Tibial artery (tissue), 4 donors: Measurements from ENCODE around the gene MGLL.

Experiments used
- DNase-seq, 2 donors: peaks; one replicate each; pipeline ENCODE4 v3.0.0-alpha.2; 2019
- H3K27ac ChIP-seq, 2 donors: fragments of 200-600 bp; sonication (generic) in 1 of 2; 1 replicate in 1 of 2; 2 replicates in 1 of 2; pipeline ENCODE4 v1.5.1; 2018 to 2019; ENCODE audit warnings: mild to moderate bottlenecking in 1 of 2
- H3K27me3 ChIP-seq, 2 donors: fragments of 200-600 bp; sonication (generic) in 1 of 2; one replicate each; pipeline versions ENCODE4 v1.5.1 to v1.6.0; 2016 to 2019
- H3K36me3 ChIP-seq, 3 donors: fragments of 200-600 bp; sonication (generic) in 2 of 3; one replicate each; pipeline ENCODE4 v1.5.1; 2016 to 2019; ENCODE audit warnings: mild to moderate bottlenecking in 2 of 3
- H3K4me1 ChIP-seq, 4 donors: fragments of 200-600 bp; sonication (generic) in 2 of 4; 1 replicate in 3 of 4; 2 replicates in 1 of 4; pipeline ENCODE4 v1.5.1; 2016 to 2019
- H3K4me3 ChIP-seq, 2 donors: fragments of 200-600 bp; sonication (generic) in 1 of 2; 1 replicate in 1 of 2; 2 replicates in 1 of 2; pipeline ENCODE4 v1.5.1; 2018 to 2019; ENCODE audit warnings: mild to moderate bottlenecking in 2 of 2
- H3K9me3 ChIP-seq, 3 donors: fragments of 200-600 bp; sonication (generic) in 1 of 3; one replicate each; pipeline ENCODE4 v1.5.1; 2016 to 2019
- CTCF ChIP-seq, 2 experiments: fragments of 200-600 bp in 1 of 2; fragments of 450-650 bp in 1 of 2; IDR thresholded peaks; one replicate each; pipeline ENCODE4 v1.5.1; 2017 to 2019; ENCODE audit warnings: antibody characterized with exemption in 2 of 2, mild to moderate bottlenecking in 1 of 2, moderate library complexity in 1 of 2
- intact Hi-C: fragments of 100-400 bp; cut with DNase I; formaldehyde crosslinking; loops from one replicate; pipeline ENCODE4 v1.15.0; 2023; ENCODE audit warnings: low total_unique reads

Gene MGLL

GRCh38 chr3:127860211-127860696 lies 37.9 kb upstream of the MGLL start:
- no peaks in the 10 kb centered on the region for H3K27me3 ChIP-seq
- intact Hi-C loops: no loop called here
- no peaks in the 10 kb centered on the region for H3K4me1 ChIP-seq
- H3K36me3 ChIP-seq: no peaks in the 10 kb centered on the region
- H3K9me3 ChIP-seq: no peaks in the 10 kb centered on the region
- no peak for DNase-seq
- no peak overlapping the region for H3K4me3 ChIP-seq
- TF ChIP-seq CTCF (IDR thresholded peaks at IDR 0.05): no peak
- no peak overlapping the region for H3K27ac ChIP-seq

GRCh38 chr3:127859730-127860129 lies 37.4 kb upstream of the MGLL start:
- no peaks in the 10 kb centered on the region for H3K27me3 ChIP-seq
- TF ChIP-seq CTCF (IDR thresholded peaks at IDR 0.05): no peak
- no peaks in the 10 kb centered on the region for H3K36me3 ChIP-seq
- no peak for DNase-seq
- H3K27ac ChIP-seq: no peak overlapping the region
- no peaks in the 10 kb centered on the region for H3K9me3 ChIP-seq
- no peak overlapping the region for H3K4me3 ChIP-seq
- intact Hi-C loops: no loop called here
- no peaks in the 10 kb centered on the region for H3K4me1 ChIP-seq

GRCh38 chr3:127858937-127859336 lies 36.6 kb upstream of the MGLL start:
- no peak overlapping the region for H3K27ac ChIP-seq
- intact Hi-C loops: no loop called here
- H3K27me3 ChIP-seq: no peaks in the 10 kb centered on the region
- H3K4me3 ChIP-seq: no peak overlapping the region
- DNase-seq: no peak
- H3K4me1 ChIP-seq: no peaks in the 10 kb centered on the region
- no peaks in the 10 kb centered on the region for H3K9me3 ChIP-seq
- no peak for TF ChIP-seq CTCF (IDR thresholded peaks at IDR 0.05)
- no peaks in the 10 kb centered on the region for H3K36me3 ChIP-seq

GRCh38 chr3:127858521-127858920 lies 36.2 kb upstream of the MGLL start:
- Histone ChIP-seq H3K9me3 (no peaks in the 10 kb centered on the region), H3K4me3 (no peak overlapping the region), H3K27ac (no peak overlapping the region), H3K36me3 (no peaks in the 10 kb centered on the region), H3K4me1 (no peaks in the 10 kb centered on the region), H3K27me3 (no peaks in the 10 kb centered on the region)
- intact Hi-C loops: no loop called here
- DNase-seq: no peak
- no peak for TF ChIP-seq CTCF (IDR thresholded peaks at IDR 0.05)

GRCh38 chr3:127857333-127857732 lies 35.0 kb upstream of the MGLL start:
- Histone ChIP-seq H3K36me3 (no peaks in the 10 kb centered on the region), H3K4me3 (no peak overlapping the region), H3K27me3 (no peaks in the 10 kb centered on the region), H3K4me1 (no peaks in the 10 kb centered on the region), H3K9me3 (no peaks in the 10 kb centered on the region), H3K27ac (no peak overlapping the region)
- no peak for DNase-seq
- intact Hi-C loops: no loop called here
- peak; percentile 15 to 16 for TF ChIP-seq CTCF (IDR thresholded peaks at IDR 0.05)

- intact Hi-C loops: no loop called here
- Histone ChIP-seq H3K4me1 (no peaks in the 10 kb centered on the region), H3K9me3 (no peaks in the 10 kb centered on the region), H3K36me3 (no peaks in the 10 kb centered on the region), H3K27ac (no peak overlapping the region), H3K4me3 (no peak overlapping the region), H3K27me3 (no peaks in the 10 kb centered on the region)
- no peak for TF ChIP-seq CTCF (IDR thresholded peaks at IDR 0.05)
- DNase-seq: no peak
Observed at GRCh38 chr3:127856801-127857200, 34.5 kb upstream of the MGLL start.
